H9 (cell line): Measurements from ENCODE around the gene CDK14. TPM values are rescaled to one million over a fixed set of nuclear protein-coding genes. Genes with fewer than 3 reads are reported as not detected.

Source experiments
- DNase-seq: peaks from one replicate; pipeline ENCODE4 v3.0.0-alpha.2; 2017
- H2AFZ ChIP-seq: one replicate; pipeline ENCODE4 v1.6.1; 2013; ENCODE audit warnings: mild to moderate bottlenecking, low read length, control low read depth, moderate library complexity
- H2AK5ac ChIP-seq: 2 replicates; pipeline ENCODE4 v1.6.1; 2013; ENCODE audit warnings: low read length, control low read depth, mixed read lengths; ENCODE audit not compliant: insufficient read length
- H2BK120ac ChIP-seq: one replicate; pipeline ENCODE4 v1.6.1; 2013; ENCODE audit warnings: low read depth, mild to moderate bottlenecking, low read length, control low read depth, inconsistent platforms; ENCODE audit not compliant: poor library complexity, severe bottlenecking
- H2BK12ac ChIP-seq: 2 replicates; pipeline ENCODE4 v1.6.1; 2013; ENCODE audit warnings: low read length, control low read depth, mixed read lengths, low read depth; ENCODE audit not compliant: insufficient read length
- H2BK15ac ChIP-seq: 2 replicates; pipeline ENCODE4 v1.6.1; 2013; ENCODE audit warnings: low read depth, low read length, control low read depth
- H2BK20ac ChIP-seq: one replicate; pipeline ENCODE4 v1.6.1; 2013; ENCODE audit warnings: low read depth, mild to moderate bottlenecking, low read length, control low read depth, inconsistent platforms; ENCODE audit not compliant: poor library complexity, severe bottlenecking
- H2BK5ac ChIP-seq: 2 replicates; pipeline ENCODE4 v1.6.1; 2013; ENCODE audit warnings: low read length, control low read depth, mixed read lengths; ENCODE audit not compliant: insufficient read length
- H3K14ac ChIP-seq: 2 replicates; pipeline ENCODE4 v1.6.1; 2013; ENCODE audit warnings: low read length, control low read depth; ENCODE audit not compliant: insufficient read depth
- H3K18ac ChIP-seq: 2 replicates; pipeline ENCODE4 v1.6.1; 2013; ENCODE audit warnings: low read depth, mild to moderate bottlenecking, mixed read lengths, low read length, control low read depth; ENCODE audit not compliant: insufficient read length
- H3K23ac ChIP-seq: 2 replicates; pipeline ENCODE4 v1.6.1; 2013; ENCODE audit warnings: low read length, control low read depth, mixed read lengths, low read depth; ENCODE audit not compliant: insufficient read length
- H3K23me2 ChIP-seq: 2 replicates; pipeline ENCODE4 v1.6.1; 2013; ENCODE audit warnings: low read depth, mild to moderate bottlenecking, mixed read lengths, low read length, control low read depth; ENCODE audit not compliant: insufficient read length, poor library complexity, severe bottlenecking
- H3K27ac ChIP-seq: 2 replicates; pipeline ENCODE4 v1.5.1; 2013; ENCODE audit warnings: low read length, control low read depth, mixed read lengths, low read depth; ENCODE audit not compliant: insufficient read length
- H3K27me3 ChIP-seq: 2 replicates; pipeline ENCODE4 v1.6.1; 2013; ENCODE audit warnings: low read length, control low read depth, inconsistent platforms; ENCODE audit not compliant: insufficient read depth
- H3K4ac ChIP-seq: 2 replicates; pipeline ENCODE4 v1.6.1; 2013; ENCODE audit warnings: low read depth, mild to moderate bottlenecking, control low read depth, inconsistent platforms, low read length, moderate library complexity
- H3K4me1 ChIP-seq: 2 replicates; pipeline ENCODE4 v1.6.1; 2013; ENCODE audit warnings: low read length, control low read depth, inconsistent platforms; ENCODE audit not compliant: insufficient read depth
- H3K4me2 ChIP-seq: 2 replicates; pipeline ENCODE4 v1.6.1; 2013; ENCODE audit warnings: low read length, control low read depth, mixed read lengths; ENCODE audit not compliant: insufficient read length, insufficient read depth
- H3K56ac ChIP-seq: 2 replicates; pipeline ENCODE4 v1.6.1; 2013; ENCODE audit warnings: low read depth, mild to moderate bottlenecking, mixed read lengths, low read length, control low read depth; ENCODE audit not compliant: insufficient read length
- H3K79me1 ChIP-seq: 2 replicates; pipeline ENCODE4 v1.6.1; 2013; ENCODE audit warnings: low read depth, mild to moderate bottlenecking, moderate library complexity, low read length, control low read depth, inconsistent platforms; ENCODE audit not compliant: insufficient read depth, poor library complexity, severe bottlenecking
- H3K79me2 ChIP-seq: 2 replicates; pipeline ENCODE4 v1.6.1; 2013; ENCODE audit warnings: low read length, control low read depth, inconsistent platforms; ENCODE audit not compliant: insufficient read depth
- H3K9ac ChIP-seq: 2 replicates; pipeline ENCODE4 v1.6.1; 2013; ENCODE audit warnings: low read length, control low read depth, mixed read lengths; ENCODE audit not compliant: insufficient read length; ENCODE audit errors: extremely low read depth
- H3K9me3 ChIP-seq: one replicate; pipeline ENCODE4 v1.6.1; 2013; ENCODE audit warnings: low read depth, low read length, inconsistent platforms; ENCODE audit not compliant: control insufficient read depth
- H3T11ph ChIP-seq: one replicate; pipeline ENCODE4 v1.6.1; 2013; ENCODE audit warnings: mild to moderate bottlenecking, low read length, control low read depth, inconsistent platforms
- H4K20me1 ChIP-seq: one replicate; pipeline ENCODE4 v1.6.1; 2013; ENCODE audit not compliant: control insufficient read depth, insufficient read length, insufficient read depth
- H4K5ac ChIP-seq: 2 replicates; pipeline ENCODE4 v1.6.1; 2013; ENCODE audit warnings: low read depth, mild to moderate bottlenecking, mixed read lengths, low read length, control low read depth; ENCODE audit not compliant: insufficient read length
- H4K8ac ChIP-seq: replicated peaks from 2 replicates; pipeline ENCODE4 v1.6.1; 2013; ENCODE audit warnings: low read length, control low read depth, mixed read lengths, low read depth; ENCODE audit not compliant: insufficient read length
- H4K91ac ChIP-seq: 2 replicates; pipeline ENCODE4 v1.6.1; 2013; ENCODE audit warnings: low read depth, mild to moderate bottlenecking, moderate library complexity, mixed read lengths, low read length, control low read depth; ENCODE audit not compliant: insufficient read length
- H3K27ac Mint-ChIP-seq, 3 experiments: 2 replicates in 2 of 3; 3 replicates in 1 of 3; pipeline ENCODE4 v1.8.0; 2020 to 2021; ENCODE audit warnings: mixed read lengths in 3 of 3, mild to moderate bottlenecking in 1 of 3, moderate library complexity in 1 of 3
- H3K27me3 Mint-ChIP-seq: 2 replicates; pipeline ENCODE4 v1.8.0; 2021; ENCODE audit warnings: low read depth, mild to moderate bottlenecking, moderate library complexity, mixed read lengths
- H3K36me3 Mint-ChIP-seq, 3 experiments: 2 replicates in 2 of 3; 3 replicates in 1 of 3; pipeline ENCODE4 v1.8.0; 2020 to 2021; ENCODE audit warnings: low read depth in 3 of 3, mixed read lengths in 3 of 3; ENCODE audit not compliant: insufficient read depth in 1 of 3
- H3K4me1 Mint-ChIP-seq, 2 experiments: 2 replicates each; pipeline ENCODE4 v1.8.0; 2020; ENCODE audit warnings: mixed read lengths in 2 of 2
- H3K4me3 Mint-ChIP-seq, 2 experiments: 2 replicates in 1 of 2; 3 replicates in 1 of 2; pipeline ENCODE4 v1.8.0; 2020 to 2021; ENCODE audit warnings: mild to moderate bottlenecking in 2 of 2, mixed read lengths in 2 of 2, moderate library complexity in 1 of 2
- H3K9me3 Mint-ChIP-seq, 2 experiments: 2 replicates in 1 of 2; 3 replicates in 1 of 2; pipeline ENCODE4 v1.8.0; 2020; ENCODE audit warnings: mild to moderate bottlenecking in 2 of 2, mixed read lengths in 2 of 2, moderate library complexity in 1 of 2
- CTCF ChIP-seq: fragments of 200-600 bp; sonication (generic); conservative IDR thresholded peaks from 3 replicates; pipeline ENCODE4 v1.8.0; 2021; ENCODE audit warnings: antibody characterized with exemption, mild to moderate bottlenecking
- WGBS: extraction: QIAGEN DNeasy Blood & Tissue Kit; methylation state at CpG from one replicate; pipeline ENCODE4 v1.1.7; 2013; ENCODE audit warnings: missing lambda C conversion rate, low lambda C conversion rate, mixed read lengths; ENCODE audit not compliant: insufficient read length; ENCODE audit errors: extremely low coverage; 5-methylcytosine and 5-hydroxymethylcytosine counted together
- total RNA-seq: library from RNA; stranded (reverse); gene quantifications from 2 replicates; pipeline ENCODE4 v1.2.1, GENCODE V29; 2021

CDK14 gene
- total RNA-seq, 1 experiment from 2014 or later = 23.9 TPM

- no peak overlapping the region for H4K5ac ChIP-seq
- H3K4me3 Mint-ChIP-seq = no peak overlapping the region
- no peak overlapping the region for H2BK12ac ChIP-seq
- DNase-seq = no peak
- no peak overlapping the region for H3K4me2 ChIP-seq
- H3K56ac ChIP-seq = no peak overlapping the region
- no peak overlapping the region for H3T11ph ChIP-seq
- no peaks in the 10 kb centered on the region for H3K27me3 Mint-ChIP-seq
- H3K36me3 Mint-ChIP-seq = peaks cover 0 to 3% (median 2%) of the 10 kb centered on the region in 3 experiments; a peak in 2 of 7 replicates
- H3K27ac Mint-ChIP-seq = no peak overlapping the region
- H2AFZ ChIP-seq = no peak overlapping the region
- no peaks in the 10 kb centered on the region for H3K4me1 ChIP-seq
- no CpG with 5 or more reads among the region's 3 CpGs for WGBS
- H2BK20ac ChIP-seq = no peak overlapping the region
- no peak overlapping the region for H2BK120ac ChIP-seq
- no peak overlapping the region for H4K8ac ChIP-seq
- H3K23ac ChIP-seq = no peak overlapping the region
- no peaks in the 10 kb centered on the region for H3K9me3 Mint-ChIP-seq
- H3K4ac ChIP-seq = no peak overlapping the region
- no peak overlapping the region for H2AK5ac ChIP-seq
- H4K20me1 ChIP-seq = no peaks in the 10 kb centered on the region
- no peaks in the 10 kb centered on the region for H3K27me3 ChIP-seq
- H3K27ac ChIP-seq = no peak overlapping the region
- no peak overlapping the region for H2BK5ac ChIP-seq
- no peaks in the 10 kb centered on the region for H3K9me3 ChIP-seq
- H3K4me1 Mint-ChIP-seq = peaks cover 0 to 5% of the 10 kb centered on the region in 2 experiments; a peak in 2 of 4 replicates
- no peaks in the 10 kb centered on the region for H3K79me1 ChIP-seq
- no peak overlapping the region for H3K14ac ChIP-seq
- no peak for TF ChIP-seq CTCF
- no peaks in the 10 kb centered on the region for H3K23me2 ChIP-seq
- H3K9ac ChIP-seq = no peak overlapping the region
- H3K79me2 ChIP-seq = no peaks in the 10 kb centered on the region
- H2BK15ac ChIP-seq = no peak overlapping the region
- no peak overlapping the region for H3K18ac ChIP-seq
- no peak overlapping the region for H4K91ac ChIP-seq
Measured at GRCh38 chr7:90755041-90755440, 158.9 kb downstream of the CDK14 start.
